Endothelial cell of umbilical vein (primary cell): ENCODE measurements around the gene GEN1. TPM values are rescaled to one million over a fixed set of nuclear protein-coding genes. Genes with fewer than 3 reads are reported as not detected.

Experiments used
- BruUV-seq: library from RNA; stranded (reverse); fragments of 400-500 nt; replicated peaks from 2 replicates; lab custom pipeline; 2021; lab: Mats Ljungman, UMichigan
- CTCF ChIA-PET: fragments of 300-600, 350-600 bp; sonication (Branson Sonifier 250); formaldehyde crosslinking; loops from one replicate; lab custom pipeline; 2021; ENCODE audit warnings: antibody characterized with exemption, inconsistent platforms; lab: Charles Lee
- POLR2A ChIA-PET: fragments of 300-600, 350-600 bp; sonication (Branson Sonifier 250); formaldehyde crosslinking; loops from one replicate; lab custom pipeline; 2021; ENCODE audit warnings: antibody characterized with exemption, inconsistent platforms; lab: Charles Lee
- DNase-seq: peaks from one replicate; pipeline ENCODE4 v3.0.0-alpha.2; 2011; ENCODE audit warnings: low read depth, low spot score
- FAIRE-seq: peaks from 2 replicates; lab custom pipeline; 2011; peaks lifted over from hg19 to GRCh38; lab: Jason Lieb, UNC
- H2AFZ ChIP-seq: 2 replicates; pipeline ENCODE4 v1.6.0; 2012; ENCODE audit warnings: low read depth, low read length, control low read depth, inconsistent platforms
- H3K27ac ChIP-seq: 2 replicates; pipeline ENCODE4 v1.5.1; 2011; ENCODE audit warnings: low read depth, mild to moderate bottlenecking, control low read depth, low read length, moderate library complexity; ENCODE audit not compliant: insufficient read depth
- H3K27me3 ChIP-seq, 2 experiments: 2 replicates each; pipeline versions ENCODE4 v1.6.0 to v1.6.1; 2011; ENCODE audit warnings: low read length in 2 of 2, mixed read lengths in 1 of 2; ENCODE audit not compliant: control insufficient read depth in 2 of 2, insufficient read depth in 2 of 2
- H3K36me3 ChIP-seq, 2 experiments: 2 replicates in 1 of 2; 3 replicates in 1 of 2; pipeline ENCODE4 v1.5.1; 2011; ENCODE audit warnings: low read length in 2 of 2, mild to moderate bottlenecking in 1 of 2, moderate library complexity in 1 of 2; ENCODE audit not compliant: control insufficient read depth in 2 of 2, insufficient read depth in 2 of 2; ENCODE audit errors: extremely low read depth in 1 of 2
- H3K4me1 ChIP-seq: 3 replicates; pipeline ENCODE4 v1.5.1; 2011; ENCODE audit warnings: mild to moderate bottlenecking, low read length; ENCODE audit not compliant: control insufficient read depth, insufficient read depth; ENCODE audit errors: extremely low read depth
- H3K4me2 ChIP-seq: 2 replicates; pipeline ENCODE4 v1.6.1; 2011; ENCODE audit warnings: low read length, control low read depth, mixed read lengths; ENCODE audit not compliant: insufficient read depth
- H3K4me3 ChIP-seq, 3 experiments: fragments of 200-600 bp in 1 of 3; sonication (generic), shearing (Covaris generic) in 1 of 3; replicated peaks in 1 of 3; 2 replicates each; pipeline ENCODE4 v1.5.1; 2011 to 2016; ENCODE audit warnings: control low read depth in 3 of 3, low read length in 3 of 3, mild to moderate bottlenecking in 2 of 3, inconsistent platforms in 1 of 3, low read depth in 1 of 3, moderate library complexity in 1 of 3; ENCODE audit not compliant: insufficient read depth in 1 of 3
- H3K79me2 ChIP-seq: 2 replicates; pipeline ENCODE4 v1.6.0; 2012; ENCODE audit warnings: low read length, inconsistent platforms; ENCODE audit not compliant: control insufficient read depth, insufficient read depth
- H3K9ac ChIP-seq: replicated peaks from 2 replicates; pipeline ENCODE3; 2011; ENCODE audit warnings: low read length, control low read depth; ENCODE audit not compliant: insufficient read depth; ENCODE audit errors: extremely low read depth
- H3K9me1 ChIP-seq: replicated peaks from 3 replicates; pipeline ENCODE4 v1.6.0; 2011; ENCODE audit warnings: mild to moderate bottlenecking, low read length; ENCODE audit not compliant: control insufficient read depth, insufficient read depth; ENCODE audit errors: extremely low read depth
- H3K9me3 ChIP-seq: replicated peaks from 2 replicates; pipeline ENCODE4 v1.5.1; 2012; ENCODE audit warnings: low read length, inconsistent platforms; ENCODE audit not compliant: control insufficient read depth, insufficient read depth
- H4K20me1 ChIP-seq: replicated peaks from 2 replicates; pipeline ENCODE3; 2011; ENCODE audit warnings: mild to moderate bottlenecking, low read length; ENCODE audit not compliant: control insufficient read depth, insufficient read depth; ENCODE audit errors: extremely low read depth
- CTCF ChIP-seq, 2 donors: IDR thresholded peaks; 1 replicate in 1 of 2; 2 replicates in 1 of 2; pipeline ENCODE4 v1.5.1; 2011; ENCODE audit warnings: low read length in 2 of 2, mild to moderate bottlenecking in 2 of 2, moderate library complexity in 2 of 2, control low read depth in 1 of 2, inconsistent platforms in 1 of 2, low read depth in 1 of 2; ENCODE audit not compliant: insufficient read depth in 1 of 2; ENCODE audit errors: extremely low read depth in 1 of 2
- EZH2 ChIP-seq: IDR thresholded peaks from 2 replicates; pipeline ENCODE4 v1.6.1; 2012; ENCODE audit warnings: borderline replicate concordance, low read depth, mild to moderate bottlenecking, moderate library complexity, low read length, inconsistent platforms; ENCODE audit not compliant: severe bottlenecking
- FOS ChIP-seq: IDR thresholded peaks from 2 replicates; pipeline ENCODE4 v1.6.1; 2011; ENCODE audit warnings: mild to moderate bottlenecking, low read length, moderate library complexity, borderline replicate concordance; ENCODE audit not compliant: insufficient read depth
- GATA2 ChIP-seq: IDR thresholded peaks from 2 replicates; pipeline ENCODE4 v1.7.0; 2011; ENCODE audit warnings: low read depth, mild to moderate bottlenecking, moderate library complexity, mixed read lengths, low read length; ENCODE audit not compliant: insufficient read length, insufficient read depth
- JUN ChIP-seq: IDR thresholded peaks from 2 replicates; pipeline ENCODE4 v1.6.1; 2011; ENCODE audit warnings: borderline replicate concordance, low read depth; ENCODE audit not compliant: insufficient read length, insufficient read depth
- MAX ChIP-seq: IDR thresholded peaks from 2 replicates; pipeline ENCODE4 v1.6.1; 2011; ENCODE audit not compliant: insufficient read depth, insufficient read length
- MYC ChIP-seq: IDR thresholded peaks from one replicate; pipeline ENCODE4 v1.6.1; 2011; ENCODE audit warnings: mild to moderate bottlenecking, low read depth, low read length
- POLR2A ChIP-seq: IDR thresholded peaks from 2 replicates; pipeline ENCODE4 v1.6.1; 2012; ENCODE audit warnings: low read depth, mild to moderate bottlenecking, control low read depth, low read length
- POLR2AphosphoS5 ChIP-seq: IDR thresholded peaks from 2 replicates; pipeline ENCODE4 v1.6.1; 2012; ENCODE audit warnings: low read depth, mild to moderate bottlenecking, control low read depth, low read length, moderate library complexity; ENCODE audit not compliant: insufficient read depth
- dilution Hi-C: fragments of 300-500 bp; cut with MboI; formaldehyde crosslinking; loops from one replicate; pipeline ENCODE4 v1.15.0; 2019; ENCODE audit warnings: low sequenced_read_pairs; ENCODE audit not compliant: extremely low pct_ligation_motif_present
- intact Hi-C: fragments of 100-400 bp; cut with micrococcal nuclease; formaldehyde crosslinking; loops from one replicate; pipeline ENCODE4 v1.10.0; 2022
- polyA plus RNA-seq, 4 experiments: library from polyadenylated mRNA; depleted of rRNA in 3 of 4; stranded (reverse) in 3 of 4; unstranded in 1 of 4; fragments of >200 nt; gene quantifications; 2 replicates each; pipeline versions ENCODE4 v1.2.1 to v1.2.3, GENCODE V29; 2011 to 2012; ENCODE audit warnings: missing spikeins in 1 of 4
- total RNA-seq: library from RNA; stranded (reverse); gene quantifications from 2 replicates; pipeline ENCODE4 v1.2.3, GENCODE V29; 2021

Gene GEN1
- total and polyA plus RNA-seq, 2 donors (not counting 3 experiments of a cell fraction or from before 2014, with no cell fraction given) = 8.1 to 29.6 TPM

- H3K9me1 ChIP-seq = no peaks in the 10 kb centered on the region
- peaks cover 34% of the 10 kb centered on the region for H3K4me1 ChIP-seq
- H3K79me2 ChIP-seq = peaks cover 48% of the 10 kb centered on the region
- peaks cover 0 to under 1% of the 10 kb centered on the region in 2 experiments for H3K36me3 ChIP-seq
- intact Hi-C loops (loop anchor here (10.0 kb wide), 3 partner anchors 537 to 1093 kb away; partner anchors contain the start of gene CYRIA), dilution Hi-C loops (no loop called here)
- H4K20me1 ChIP-seq = no peaks in the 10 kb centered on the region
- FAIRE-seq (no peak), DNase-seq (peak; percentile 66)
- ChIA-PET CTCF (interaction anchor here (0.6 to 1.8 kb wide), 3 partner anchors 9 to 86 kb away, joined by 3 to 11 read pairs (median 3); no protein-coding TSS in a partner anchor), POLR2A (no interaction called here)
- BruUV-seq = no TSS peak
- peak overlapping the region; percentile 64 for H3K9ac ChIP-seq
- H3K4me2 ChIP-seq = peak overlapping the region; percentile 93
- peak overlapping the region; percentile 67 for H3K27ac ChIP-seq
- H3K4me3 ChIP-seq = peak overlapping the region in 1 of 3 experiments; percentile 44
- no peaks in the 10 kb centered on the region for H3K9me3 ChIP-seq
- H3K27me3 ChIP-seq = no peaks in the 10 kb centered on the region
- TF ChIP-seq FOS (peak; percentile 11), POLR2A (no peak), JUN (peak; percentile 42), GATA2 (peak; percentile 87), EZH2 (no peak)
- H2AFZ ChIP-seq = no peak overlapping the region
Observed at GRCh38 chr2:17758118-17758517, 4.2 kb downstream of the GEN1 start.

GRCh38 chr2:17759805-17760204, 5.9 kb downstream of the GEN1 start:
- CTCF ChIA-PET = interaction anchor here (1.1 kb wide), 1 partner anchor 85 kb away, joined by 3 read pairs; no protein-coding TSS in a partner anchor
- POLR2A ChIA-PET = no interaction called here
- H3K79me2 ChIP-seq = peaks cover 38% of the 10 kb centered on the region
- no peaks in the 10 kb centered on the region for H3K9me3 ChIP-seq
- BruUV-seq = no TSS peak
- H3K4me3 ChIP-seq = no peak overlapping the region
- H3K9ac ChIP-seq = no peak overlapping the region
- no peak for TF ChIP-seq JUN
- no peak for TF ChIP-seq EZH2
- TF ChIP-seq FOS = no peak
- TF ChIP-seq GATA2 = no peak
- no peak for TF ChIP-seq CTCF (IDR thresholded peaks at IDR 0.05; ENCODE audit: extremely low read depth in 1 of 2, insufficient read depth in 1 of 2, low read depth in 1 of 2, low read length in 2 of 2)
- no peak for TF ChIP-seq MYC
- TF ChIP-seq POLR2AphosphoS5 = no peak
- TF ChIP-seq POLR2A = no peak
- no peak for TF ChIP-seq MAX
- DNase-seq = no peak
- H3K27ac ChIP-seq = no peak overlapping the region
- FAIRE-seq = no peak
- dilution Hi-C loops (no loop called here), intact Hi-C loops (loop anchor here (10.0 kb wide), 3 partner anchors 535 to 1095 kb away; partner anchors contain the start of gene CYRIA)
- H3K4me2 ChIP-seq = no peak overlapping the region
- no peaks in the 10 kb centered on the region for H4K20me1 ChIP-seq
- peaks cover 0 to 7% of the 10 kb centered on the region in 2 experiments for H3K36me3 ChIP-seq
- H2AFZ ChIP-seq = no peak overlapping the region
- H3K9me1 ChIP-seq = no peaks in the 10 kb centered on the region
- peaks cover 34% of the 10 kb centered on the region for H3K4me1 ChIP-seq
- no peaks in the 10 kb centered on the region for H3K27me3 ChIP-seq
